ENCODE measurements around the gene MTHFSD. TPM values are rescaled to one million over a fixed set of nuclear protein-coding genes. Genes with fewer than 3 reads are reported as not detected.

The MTHFSD gene
- total RNA-seq, 2 experiments from 2014 or later: 7.3 to 7.9 TPM

GRCh38 chr16:86517033-86517432 is 38.0 kb downstream of the MTHFSD start:
- H3K27ac Mint-ChIP-seq: no peak overlapping the region
- ATAC-seq (ENCODE audit: poor library complexity) (no peak), DNase-seq (no peak)
- no peak overlapping the region for H3K27ac ChIP-seq (ENCODE audit: low read depth in 1 of 2, low read length in 2 of 2)
- CTCF ChIA-PET: no interaction called here
- intact Hi-C loops (cut with DNase I, micrococcal nuclease): loop anchor here in 1 of 2 experiments (10.0 kb wide), 1 partner anchor 692 kb away; no protein-coding TSS in a partner anchor
- peaks cover 0 to 30% of the 10 kb centered on the region in 2 experiments for H3K9me3 ChIP-seq (ENCODE audit: control insufficient read depth in 1 of 2, insufficient read depth in 1 of 2, low read length in 2 of 2)
- H3K27me3 Mint-ChIP-seq: peaks cover 75% of the 10 kb centered on the region
- H3K4me1 ChIP-seq (ENCODE audit: insufficient read depth, low read length): peaks cover 13% of the 10 kb centered on the region
- POLR2A ChIA-PET: no interaction called here
- no peak overlapping the region for H3K4me3 Mint-ChIP-seq
- H3K4me1 Mint-ChIP-seq (ENCODE audit: low read depth): peaks cover 21% of the 10 kb centered on the region
- TF ChIP-seq CTCF (IDR thresholded peaks at IDR 0.05): no peak
- peaks cover 70 to 86% of the 10 kb centered on the region in 2 experiments for H3K27me3 ChIP-seq (ENCODE audit: control insufficient read depth in 1 of 2, insufficient read depth in 2 of 2, low read length in 2 of 2)
- no peaks in the 10 kb centered on the region for H3K36me3 Mint-ChIP-seq (ENCODE audit: low read depth)
- H3K4me3 ChIP-seq (ENCODE audit: low read length): no peak overlapping the region
- no peaks in the 10 kb centered on the region for H3K9me3 Mint-ChIP-seq
- no peaks in the 10 kb centered on the region for H3K36me3 ChIP-seq (ENCODE audit: insufficient read depth, low read length)

- ATAC-seq (ENCODE audit: poor library complexity) (no peak), DNase-seq (no peak)
- Histone ChIP-seq H3K27ac (ENCODE audit: low read depth in 1 of 2, low read length in 2 of 2) (no peak overlapping the region), H3K4me3 (ENCODE audit: low read length) (no peak overlapping the region), H3K27me3 (ENCODE audit: control insufficient read depth in 1 of 2, insufficient read depth in 2 of 2, low read length in 2 of 2) (peaks cover 70 to 90% of the 10 kb centered on the region in 2 experiments), H3K9me3 (ENCODE audit: control insufficient read depth in 1 of 2, insufficient read depth in 1 of 2, low read length in 2 of 2) (peaks cover 0 to 30% of the 10 kb centered on the region in 2 experiments), H3K36me3 (ENCODE audit: insufficient read depth, low read length) (no peaks in the 10 kb centered on the region), H3K4me1 (ENCODE audit: insufficient read depth, low read length) (peaks cover 13% of the 10 kb centered on the region)
- Mint-ChIP-seq H3K4me1 (ENCODE audit: low read depth) (peaks cover 23% of the 10 kb centered on the region), H3K27ac (no peak overlapping the region), H3K4me3 (no peak overlapping the region), H3K9me3 (no peaks in the 10 kb centered on the region), H3K27me3 (peaks cover 78% of the 10 kb centered on the region), H3K36me3 (ENCODE audit: low read depth) (no peaks in the 10 kb centered on the region)
- POLR2A ChIA-PET: no interaction called here
- CTCF ChIA-PET: no interaction called here
- no peak for TF ChIP-seq CTCF (IDR thresholded peaks at IDR 0.05)
- intact Hi-C loops (cut with DNase I, micrococcal nuclease): loop anchor here in 1 of 2 experiments (10.0 kb wide), 1 partner anchor 692 kb away; no protein-coding TSS in a partner anchor
Observed at GRCh38 chr16:86516623-86517003, 38.4 kb downstream of the MTHFSD start.

GRCh38 chr16:86515777-86516622 is 39.0 kb downstream of the MTHFSD start:
- no peaks in the 10 kb centered on the region for H3K36me3 Mint-ChIP-seq (ENCODE audit: low read depth)
- CTCF ChIA-PET: no interaction called here
- Histone ChIP-seq H3K4me3 (ENCODE audit: low read length) (no peak overlapping the region), H3K27me3 (ENCODE audit: control insufficient read depth in 1 of 2, insufficient read depth in 2 of 2, low read length in 2 of 2) (peaks cover 73 to 89% of the 10 kb centered on the region in 2 experiments), H3K36me3 (ENCODE audit: insufficient read depth, low read length) (no peaks in the 10 kb centered on the region), H3K4me1 (ENCODE audit: insufficient read depth, low read length) (peaks cover 13% of the 10 kb centered on the region), H3K27ac (ENCODE audit: low read depth in 1 of 2, low read length in 2 of 2) (no peak overlapping the region), H3K9me3 (ENCODE audit: control insufficient read depth in 1 of 2, insufficient read depth in 1 of 2, low read length in 2 of 2) (peaks cover 0 to 31% of the 10 kb centered on the region in 2 experiments)
- no peaks in the 10 kb centered on the region for H3K9me3 Mint-ChIP-seq
- H3K27ac Mint-ChIP-seq: no peak overlapping the region
- no peak for TF ChIP-seq CTCF (IDR thresholded peaks at IDR 0.05)
- intact Hi-C loops (cut with DNase I, micrococcal nuclease): loop anchor here in 1 of 2 experiments (10.0 kb wide), 1 partner anchor 691 kb away; no protein-coding TSS in a partner anchor
- H3K27me3 Mint-ChIP-seq: peaks cover 76% of the 10 kb centered on the region
- POLR2A ChIA-PET: no interaction called here
- H3K4me1 Mint-ChIP-seq (ENCODE audit: low read depth): peaks cover 25% of the 10 kb centered on the region
- DNase-seq: no peak
- ATAC-seq (ENCODE audit: poor library complexity): no peak
- no peak overlapping the region for H3K4me3 Mint-ChIP-seq
